Esophagus squamous epithelium (tissue), 4 donors: Measurements from ENCODE around the gene OPN3.

Source experiments
- POLR2A ChIP-seq, 4 donors: fragments of 450-650 bp; IDR thresholded peaks; one replicate each; pipeline ENCODE4 v1.6.1; 2017; ENCODE audit warnings: antibody characterized with exemption in 4 of 4, mild to moderate bottlenecking in 4 of 4, moderate library complexity in 3 of 4
- TF ChIP-seq, protein P1 (sequence below), 6 experiments: fragments of 450-650 bp in 4 of 6; fragments of 200-600 bp in 2 of 6; sonication (generic) in 2 of 6; IDR thresholded peaks; one replicate each; pipeline ENCODE4 v1.5.1; 2016 to 2019; ENCODE audit warnings: antibody characterized with exemption in 6 of 6, mild to moderate bottlenecking in 4 of 6, moderate library complexity in 4 of 6

DNA sequence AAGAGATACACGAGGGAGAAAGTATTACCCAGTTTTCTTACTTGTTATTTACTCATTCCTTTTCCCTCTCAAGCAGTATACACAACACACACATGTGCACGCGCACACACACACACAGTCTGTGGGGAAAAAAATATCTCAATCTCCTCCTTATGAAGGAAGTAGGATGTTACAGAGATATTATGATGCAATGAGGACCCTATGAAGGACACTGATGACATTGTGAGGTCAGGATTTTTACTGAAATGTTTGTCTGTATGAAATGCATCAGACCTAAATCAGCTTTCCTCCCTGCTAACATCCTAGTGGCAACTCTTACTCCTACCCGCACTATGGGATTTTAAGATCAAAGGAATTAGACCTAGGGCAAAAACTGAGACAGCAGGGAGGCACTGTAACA, 11.8 kb upstream of the OPN3 start, which contains the start of gene WDR64:
- TF ChIP-seq, protein P1, sequence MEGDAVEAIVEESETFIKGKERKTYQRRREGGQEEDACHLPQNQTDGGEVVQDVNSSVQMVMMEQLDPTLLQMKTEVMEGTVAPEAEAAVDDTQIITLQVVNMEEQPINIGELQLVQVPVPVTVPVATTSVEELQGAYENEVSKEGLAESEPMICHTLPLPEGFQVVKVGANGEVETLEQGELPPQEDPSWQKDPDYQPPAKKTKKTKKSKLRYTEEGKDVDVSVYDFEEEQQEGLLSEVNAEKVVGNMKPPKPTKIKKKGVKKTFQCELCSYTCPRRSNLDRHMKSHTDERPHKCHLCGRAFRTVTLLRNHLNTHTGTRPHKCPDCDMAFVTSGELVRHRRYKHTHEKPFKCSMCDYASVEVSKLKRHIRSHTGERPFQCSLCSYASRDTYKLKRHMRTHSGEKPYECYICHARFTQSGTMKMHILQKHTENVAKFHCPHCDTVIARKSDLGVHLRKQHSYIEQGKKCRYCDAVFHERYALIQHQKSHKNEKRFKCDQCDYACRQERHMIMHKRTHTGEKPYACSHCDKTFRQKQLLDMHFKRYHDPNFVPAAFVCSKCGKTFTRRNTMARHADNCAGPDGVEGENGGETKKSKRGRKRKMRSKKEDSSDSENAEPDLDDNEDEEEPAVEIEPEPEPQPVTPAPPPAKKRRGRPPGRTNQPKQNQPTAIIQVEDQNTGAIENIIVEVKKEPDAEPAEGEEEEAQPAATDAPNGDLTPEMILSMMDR (IDR thresholded peaks at IDR 0.05): no peak
- TF ChIP-seq POLR2A (IDR thresholded peaks at IDR 0.05): no peak
